Lung microvascular endothelial cell (primary cell): ENCODE results near the gene GYPC. TPM values are rescaled to one million over a fixed set of nuclear protein-coding genes. Genes with fewer than 3 reads are reported as not detected.

Source experiments
- DNase-seq, 2 donors: peaks; one replicate each; pipeline versions ENCODE4 v3.0.0 to v3.0.0-alpha.2; 2010; ENCODE audit warnings: low read depth in 2 of 2
- total RNA-seq: library from RNA; depleted of rRNA; stranded (reverse); fragments of >200 nt; gene quantifications from 2 replicates; pipeline ENCODE4 v1.2.1, GENCODE V29; 2014

The GYPC gene
- total RNA-seq, 1 donor from 2014 or later, result 773 TPM

GRCh38 chr2:126729896-126730295, 73.9 kb downstream of the GYPC start:
- no peak for DNase-seq

- DNase-seq, result no peak
These were observed 74.7 kb downstream of the GYPC start for GRCh38 chr2:126730655-126731054.

GRCh38 chr2:126731353-126731752, 75.4 kb downstream of the GYPC start:
- DNase-seq, result no peak

GRCh38 chr2:126732682-126733245, 76.8 kb downstream of the GYPC start:
- no peak for DNase-seq

GRCh38 chr2:126733795-126734194, 77.8 kb downstream of the GYPC start:
- no peak for DNase-seq

GRCh38 chr2:126736133-126736874, 80.3 kb downstream of the GYPC start:
- DNase-seq, result no peak

- no peak for DNase-seq
These were observed 83.2 kb downstream of the GYPC start for GRCh38 chr2:126739141-126739540.

- no peak for DNase-seq
These were observed 88.7 kb downstream of the GYPC start for GRCh38 chr2:126744640-126745039.

Other genes starting within 250 kb of the GYPC start
- gene TEX51, start 242.7 kb downstream of the GYPC start, total RNA-seq, result not detected in 2 replicates